Sciatic nerve (tissue), 2 donors: ENCODE results near the gene SLC25A21. TPM values are rescaled to one million over a fixed set of nuclear protein-coding genes. Genes with fewer than 3 reads are reported as not detected.
A peak's percentile ranks its signal among the peaks of the same experiment; 100 is the strongest.

ENCODE experiments used
- ATAC-seq: fragments of 200-7000 bp; cut with Tn5 transposase; one replicate; pipeline ENCODE4 v1.9.1; 2020; ENCODE audit warnings: mild to moderate bottlenecking, moderate library complexity
- DNase-seq: peaks from one replicate; pipeline ENCODE4 v3.0.0-alpha.2; 2020; ENCODE audit warnings: low spot score
- intact Hi-C: fragments of 100-400 bp; cut with DNase I; formaldehyde crosslinking; loops from one replicate; pipeline ENCODE4 v1.14.2; 2022
- microRNA-seq: library from miRNA; unstranded; fragments of <30 nt; microRNA quantifications from one replicate; pipeline ENCODE4 v1.2.0, GENCODE V29; 2020
- total RNA-seq: library from RNA; stranded (reverse); fragmentation: NEBNext Ultra II Directional; extraction: Animal tissue kit (Norgen Biotek cat#: 25700); gene quantifications from one replicate; pipeline ENCODE4 v1.2.1, GENCODE V29; 2021
- donor health status: DM: no; HTN: no; CAD: no.
- donor health status: DM: no; HTN: no; CAD: no.

The SLC25A21 gene
- total RNA-seq, 1 donor from 2014 or later, result 1.4 TPM

DNA sequence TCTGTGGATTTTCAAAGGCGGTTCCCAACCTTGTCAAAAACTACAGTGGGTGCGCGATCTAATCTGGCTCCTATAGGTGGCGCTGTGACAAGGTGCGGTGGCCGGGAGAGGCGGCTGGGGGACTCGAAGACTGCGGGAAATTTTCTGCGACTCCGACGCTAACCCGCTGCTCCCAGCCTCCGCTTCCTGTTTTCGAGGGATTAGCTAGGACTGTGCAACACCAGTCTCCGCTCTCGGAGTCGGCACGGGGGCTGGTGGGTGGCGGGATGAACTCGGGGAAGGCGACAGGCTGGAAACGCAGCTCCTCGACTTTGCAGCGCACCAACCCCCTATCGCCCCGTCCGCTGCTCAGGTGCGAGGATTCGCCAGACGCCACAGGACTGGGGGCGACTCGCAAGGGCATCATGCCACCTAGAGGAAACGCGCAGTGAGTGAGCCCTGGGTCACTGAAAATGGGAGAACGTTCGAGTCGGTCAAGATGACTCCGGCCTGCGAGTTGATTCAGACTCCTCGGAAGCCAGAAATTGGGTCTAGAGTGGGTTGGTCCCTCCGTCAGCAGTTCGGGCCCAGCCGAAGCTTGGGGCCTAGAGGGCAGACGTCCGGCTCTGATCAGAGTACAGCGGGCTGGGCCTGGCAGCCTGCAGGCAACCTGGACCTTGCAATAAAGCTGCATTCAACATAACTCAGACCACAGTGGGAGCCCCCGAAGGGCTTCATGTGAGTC is 516.3 kb downstream of the SLC25A21 start:
- DNase-seq (peak; percentile 71), ATAC-seq (peak; percentile 60)
- intact Hi-C loops, result no loop called here

DNA sequence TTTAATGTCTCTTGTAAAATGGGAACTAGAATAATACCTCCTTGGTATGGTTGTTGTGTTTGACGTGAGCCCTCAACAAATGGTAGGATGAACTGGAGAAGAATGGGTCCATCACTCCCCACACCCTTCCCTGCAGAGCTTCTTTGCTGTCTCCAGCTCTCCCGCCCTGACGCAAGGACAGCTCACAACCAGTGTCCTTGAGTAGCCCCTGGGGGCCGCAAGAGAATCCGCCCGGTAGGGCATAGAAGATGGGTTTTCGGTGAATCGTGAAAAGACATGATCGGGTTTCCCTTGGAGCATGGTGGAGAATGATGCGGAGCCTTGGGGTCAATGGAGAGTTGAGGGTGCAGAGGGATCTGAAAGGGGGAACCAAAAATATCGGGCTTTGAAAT is 516.8 kb downstream of the SLC25A21 start:
- ATAC-seq (no peak), DNase-seq (no peak)
- intact Hi-C loops, result no loop called here

DNA sequence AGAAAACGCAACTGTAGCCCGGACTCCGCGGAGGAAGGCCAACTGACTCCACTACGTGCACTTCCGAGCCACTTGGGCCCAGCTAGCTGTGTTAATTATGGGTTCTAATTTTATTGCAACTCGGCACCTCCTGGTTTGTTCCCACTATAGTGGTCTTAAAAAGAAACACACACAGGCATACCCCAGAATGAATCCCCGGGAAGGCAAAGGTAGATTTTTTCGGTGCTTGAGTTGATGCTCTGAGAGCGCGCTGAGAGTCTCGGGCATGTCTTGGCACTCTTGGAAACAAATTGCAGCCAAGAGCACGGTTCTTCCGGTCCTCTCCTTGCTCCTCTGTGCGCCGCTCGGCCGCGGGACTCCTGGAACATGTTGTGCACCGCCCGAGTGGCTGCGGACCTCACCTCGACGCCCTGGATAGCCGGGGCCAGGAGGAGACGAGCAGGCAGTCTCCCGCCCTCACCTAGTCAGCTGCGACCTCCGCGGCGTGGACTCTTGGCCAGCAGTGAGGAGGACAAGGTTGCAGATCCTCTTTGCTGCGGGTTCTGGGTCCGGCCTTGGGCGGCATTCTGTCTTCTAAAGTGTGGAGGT is 517.5 kb downstream of the SLC25A21 start:
- ATAC-seq, result no peak
- DNase-seq, result peak; percentile 53
- intact Hi-C loops, result no loop called here

DNA sequence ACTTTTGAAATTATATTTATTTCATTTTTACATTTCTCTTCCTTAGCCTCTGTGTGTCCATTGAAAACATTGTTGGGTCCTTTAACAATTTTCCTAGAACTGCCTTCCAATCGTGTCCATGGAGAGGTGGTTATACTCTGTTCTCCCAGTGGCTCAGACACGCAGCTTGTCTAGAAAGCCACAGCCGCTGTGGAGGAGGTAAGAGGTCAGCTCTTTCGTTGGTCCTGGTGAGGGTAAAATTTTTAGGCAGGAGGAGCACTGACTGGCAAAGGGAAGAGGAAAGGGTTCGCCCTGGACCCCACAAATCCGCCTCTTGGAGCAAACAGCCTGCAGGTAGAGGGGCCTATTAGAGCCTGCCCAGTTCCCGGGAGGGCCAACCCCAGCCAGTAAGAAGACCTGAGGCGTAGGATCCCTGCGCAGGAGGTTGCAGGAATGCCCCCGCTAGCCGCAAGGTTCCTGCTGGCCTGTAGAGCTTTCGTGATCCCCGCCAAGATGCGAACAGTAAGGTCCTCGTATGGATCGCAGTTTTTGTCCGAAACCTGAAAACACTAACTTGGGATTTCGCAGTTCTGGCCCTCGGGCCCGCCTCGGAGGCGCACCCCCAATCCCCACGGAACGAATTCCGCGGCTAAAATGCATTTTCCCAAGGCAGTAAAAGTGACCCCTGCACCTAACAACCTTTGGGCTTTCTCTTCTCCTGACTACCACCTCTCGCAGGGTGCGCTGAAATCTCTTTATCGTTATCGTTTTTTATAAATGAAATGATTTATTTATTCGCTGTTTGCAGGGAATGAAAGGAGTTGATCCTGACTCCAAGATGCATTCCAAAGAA is 518.2 kb downstream of the SLC25A21 start:
- intact Hi-C loops, result no loop called here
- ATAC-seq (no peak), DNase-seq (no peak)

DNA sequence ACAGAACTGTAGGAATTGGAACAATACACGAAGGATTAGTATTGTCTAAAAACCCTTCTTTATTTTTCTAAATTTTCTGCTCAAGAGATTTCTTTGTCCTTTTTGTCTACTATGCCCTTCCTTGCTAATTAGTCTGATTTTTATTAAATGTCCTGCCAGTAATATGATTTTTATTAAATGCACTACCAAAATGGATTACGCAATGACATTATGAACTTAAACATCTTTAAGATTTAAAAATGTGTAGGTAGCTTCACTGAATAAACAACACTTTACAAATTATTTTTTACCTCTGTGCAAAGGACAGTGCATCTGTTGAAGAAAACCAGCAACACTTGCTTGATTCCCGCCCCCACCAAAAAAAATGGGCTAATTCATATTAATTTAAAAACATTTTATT is 519.0 kb downstream of the SLC25A21 start:
- intact Hi-C loops, result no loop called here
- DNase-seq (no peak), ATAC-seq (no peak)

DNA sequence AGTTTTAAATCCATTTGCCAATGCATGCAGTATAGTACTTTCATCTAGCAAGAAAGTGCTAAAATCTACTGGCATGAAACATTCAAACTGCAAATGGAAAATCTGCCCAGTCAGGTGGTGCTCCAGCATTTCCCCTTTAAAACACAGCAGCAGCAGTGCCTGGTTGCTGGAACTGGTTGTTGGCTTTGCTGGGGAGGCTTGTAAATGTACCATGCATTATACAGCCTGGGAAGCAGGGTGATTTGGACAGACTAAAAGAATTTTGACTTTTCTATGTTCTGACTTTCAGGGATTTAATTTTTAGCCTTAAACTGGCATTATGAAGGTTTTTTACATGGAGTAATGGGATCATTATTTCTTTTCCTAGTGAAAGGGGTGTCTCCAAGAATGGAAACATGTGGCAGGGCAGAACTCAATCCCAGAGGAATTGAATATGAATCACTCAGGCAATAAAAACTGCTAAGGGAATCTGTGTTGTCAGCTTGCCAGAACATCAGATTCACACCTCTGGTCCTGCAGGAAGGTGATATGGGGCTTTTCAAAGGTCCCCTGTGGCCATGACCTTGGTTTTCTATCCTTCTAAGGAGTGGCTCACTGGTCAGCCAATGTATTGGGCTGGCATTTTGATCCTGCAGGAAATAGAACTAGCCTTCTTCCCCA is 519.7 kb downstream of the SLC25A21 start:
- DNase-seq (no peak), ATAC-seq (no peak)
- intact Hi-C loops, result no loop called here

DNA sequence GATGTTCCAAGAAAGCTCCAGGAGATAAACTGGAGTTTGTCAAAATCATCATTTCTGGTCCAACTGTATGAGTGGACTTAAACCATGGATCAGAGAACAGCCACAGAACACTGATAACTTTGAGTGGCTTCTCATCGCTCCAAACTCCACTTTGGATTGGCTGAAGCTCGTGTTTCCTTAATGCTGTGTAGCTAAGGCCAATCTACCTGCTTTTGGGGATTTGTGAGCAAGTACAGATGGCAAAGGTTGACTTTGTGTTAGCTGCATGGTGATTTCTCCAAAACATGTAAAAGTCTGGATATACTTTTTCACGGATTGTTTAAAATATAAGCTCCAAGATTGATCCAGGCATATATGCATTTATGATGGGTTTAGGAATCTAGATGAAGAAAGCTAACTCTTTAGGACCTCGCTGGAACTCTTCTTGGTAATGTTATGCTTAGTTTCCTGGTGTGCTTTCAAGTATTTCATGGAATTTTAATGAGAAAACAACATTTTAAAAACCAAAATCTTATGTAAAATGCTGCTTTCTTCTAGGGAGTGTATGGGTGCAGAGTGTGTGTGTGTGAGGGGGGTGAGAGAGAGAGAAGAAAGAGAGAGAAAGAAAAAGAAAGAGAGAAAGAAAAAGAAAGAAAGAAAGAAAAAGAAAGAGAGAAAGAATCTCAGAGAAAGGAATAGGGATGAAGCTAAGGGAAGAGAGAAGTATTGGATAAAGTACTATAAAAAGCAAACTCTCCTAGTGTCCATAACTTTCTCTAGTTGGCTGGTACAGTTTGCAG is 522.3 kb downstream of the SLC25A21 start:
- intact Hi-C loops, result no loop called here
- ATAC-seq (no peak), DNase-seq (no peak)

DNA sequence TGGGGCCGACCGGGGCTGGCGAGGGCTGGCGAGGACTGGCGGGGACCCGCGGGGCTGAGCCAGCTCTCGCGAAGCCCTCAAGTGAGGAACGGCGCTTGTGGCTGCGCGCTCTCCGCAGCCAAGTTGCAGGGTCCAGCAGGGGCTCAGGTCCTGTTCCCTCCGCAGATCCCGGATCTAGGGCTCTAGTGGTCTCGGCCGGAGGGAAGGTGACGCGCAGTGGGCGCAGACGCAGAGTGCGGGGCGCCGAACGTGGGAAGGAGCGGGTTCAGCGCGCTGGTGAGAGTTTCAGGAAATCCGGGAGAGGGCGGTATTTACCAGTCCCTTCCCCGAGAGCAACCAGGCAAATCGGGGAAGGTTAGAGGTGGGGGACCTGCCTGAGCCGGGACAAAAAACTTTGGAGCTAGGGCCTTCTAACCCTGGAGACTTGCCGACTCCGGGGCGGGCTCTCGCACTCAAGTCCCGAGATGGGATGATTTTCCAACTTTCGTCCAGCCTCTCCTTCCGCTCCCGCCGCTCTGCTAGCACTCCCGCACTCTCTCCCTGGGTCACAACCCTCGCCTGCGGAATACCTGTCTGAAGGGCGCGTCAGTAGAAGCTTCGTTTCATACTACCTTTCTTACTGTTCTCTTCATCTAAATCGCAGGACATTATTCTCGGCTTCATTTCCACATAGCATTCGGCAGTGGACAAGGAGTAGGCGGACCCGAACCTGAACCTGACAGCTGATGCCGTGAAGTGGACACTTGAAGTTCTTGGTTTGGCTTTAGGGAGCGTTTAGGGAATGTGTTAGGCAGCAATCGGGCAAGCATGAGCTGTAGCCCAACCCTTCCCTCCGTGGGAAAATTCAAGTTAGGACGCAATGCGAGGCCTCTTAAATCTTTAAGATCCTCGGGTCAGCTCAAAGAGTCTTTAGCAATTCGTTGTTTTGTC is 524.3 kb downstream of the SLC25A21 start:
- intact Hi-C loops, result no loop called here
- ATAC-seq (peak; percentile 94), DNase-seq (peak; percentile 73)

DNA sequence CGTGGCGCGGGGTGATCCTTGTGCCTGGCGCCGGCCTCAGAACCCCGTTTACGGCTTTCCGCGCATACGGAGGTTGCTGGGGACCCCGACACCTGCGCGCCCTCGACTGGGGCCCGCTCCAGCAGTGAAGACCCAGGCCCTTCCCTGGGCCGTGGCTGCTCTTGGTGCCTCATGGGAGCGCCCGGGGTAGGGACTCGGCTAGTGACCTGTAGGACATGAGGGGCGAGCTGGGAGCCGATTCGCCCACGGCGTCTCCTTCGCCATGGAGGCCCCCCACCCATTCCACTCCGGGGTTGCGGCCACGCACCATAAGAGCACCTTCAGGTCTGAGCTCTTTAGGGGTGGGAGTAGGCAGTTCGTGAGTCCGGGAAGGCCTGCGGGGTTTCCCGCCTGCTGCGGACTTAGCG is 525.0 kb downstream of the SLC25A21 start:
- ATAC-seq (no peak), DNase-seq (no peak)
- intact Hi-C loops, result no loop called here

DNA sequence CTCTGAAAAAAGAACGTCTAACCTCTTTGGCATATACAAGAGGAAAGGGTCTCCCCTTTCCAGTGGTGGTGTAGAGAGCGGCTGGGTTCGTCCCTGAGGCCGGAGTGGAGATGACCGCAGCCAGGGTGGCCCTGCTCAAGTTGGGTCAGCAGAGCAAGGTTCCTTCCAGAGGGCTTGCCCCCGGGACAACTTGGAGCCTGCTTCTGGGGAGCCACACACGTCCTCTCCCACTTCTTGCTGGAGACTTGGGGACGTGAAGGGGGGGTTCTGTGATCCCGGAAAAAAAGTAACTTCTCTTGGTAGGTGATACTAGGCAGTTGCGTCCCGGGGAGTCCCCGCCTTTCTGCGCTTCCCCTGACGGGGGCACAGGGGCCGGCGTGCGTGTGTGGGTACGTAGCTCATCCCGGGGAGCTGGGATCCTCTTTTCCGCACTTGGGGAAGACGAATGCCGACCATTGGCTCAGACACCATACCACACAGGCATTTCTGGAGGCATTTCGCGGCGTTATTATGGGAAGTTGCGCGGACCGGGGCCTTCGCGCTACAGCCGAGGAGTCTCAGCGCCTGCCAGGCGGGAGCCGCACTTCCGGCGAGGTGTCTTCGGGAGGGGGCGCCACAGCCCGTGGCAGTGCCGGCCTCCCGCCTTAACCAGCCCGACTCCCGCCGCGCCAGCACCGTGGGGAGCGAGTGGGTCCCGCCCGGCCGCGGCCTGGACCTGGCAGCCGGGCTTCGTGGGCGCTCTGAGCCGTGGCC is 525.6 kb downstream of the SLC25A21 start:
- ATAC-seq, result peak; percentile 94
- intact Hi-C loops, result no loop called here
- DNase-seq, result peak; percentile 75

DNA sequence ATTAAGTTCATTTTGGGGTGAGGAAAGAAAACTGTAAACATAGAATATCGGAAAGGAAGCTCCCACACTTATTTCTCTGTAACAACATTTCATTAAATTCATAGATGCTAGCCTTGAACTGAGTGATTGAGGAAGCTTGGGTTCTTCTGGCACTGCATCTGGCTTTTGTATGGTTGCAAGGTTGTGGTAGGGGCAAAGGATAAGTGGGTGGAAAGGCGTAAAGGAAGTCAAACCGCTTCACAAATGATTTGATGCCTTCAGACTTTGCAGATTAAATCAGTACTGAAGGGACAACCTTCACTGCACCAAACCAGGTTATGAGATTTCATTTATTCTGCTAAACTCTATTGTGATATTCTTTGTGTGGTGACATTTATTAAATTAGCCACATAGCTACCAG is 538.8 kb downstream of the SLC25A21 start:
- no peak for ATAC-seq
- intact Hi-C loops, result no loop called here
- DNase-seq, result no peak

Small RNAs within 50 kb of the gene (microRNA-seq; reads per million reads assigned to microRNA genes)
- gene MIR4503, result not detected

Other genes starting within 250 kb of the SLC25A21 start
- 25.8 TPM for gene MIPOL1, start 25.3 kb upstream of the SLC25A21 start, total RNA-seq